ENCODE measurements around the gene CBX8. TPM values are rescaled to one million over a fixed set of nuclear protein-coding genes. Genes with fewer than 3 reads are reported as not detected.

Gene CBX8
- total and polyA plus RNA-seq, 7 donors, result 0.28 to 5.6 (median 1.8) TPM

DNA sequence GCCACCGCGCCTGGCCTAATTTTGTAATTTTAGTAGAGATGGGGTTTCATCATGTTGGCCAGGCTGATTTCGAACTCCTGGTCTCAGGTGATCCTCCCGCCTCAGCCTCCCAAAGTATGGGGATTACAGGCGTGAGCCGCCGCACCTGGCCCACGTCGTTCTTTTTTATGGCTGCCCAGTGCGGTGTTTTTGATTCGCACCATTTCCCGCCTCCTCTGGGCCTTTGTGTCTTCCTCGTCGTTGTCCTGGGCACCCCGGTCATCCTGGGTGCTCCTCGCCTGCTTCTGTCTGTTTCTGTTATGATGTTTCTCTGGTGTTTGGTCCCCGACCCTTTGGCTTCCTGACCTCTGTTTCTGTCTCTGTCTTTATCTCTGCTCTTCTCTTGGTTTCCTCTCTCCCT is 27.4 kb upstream of the CBX8 start:
- Histone ChIP-seq H3K4me3 (no peak overlapping the region), H3K4me1 (peaks cover 0 to 10% (median 3%) of the 10 kb centered on the region in 4 donors), H3K9me3 (no peaks in the 10 kb centered on the region), H3K27me3 (peaks cover 0 to 21% (median 0%) of the 10 kb centered on the region in 3 donors), H3K36me3 (no peaks in the 10 kb centered on the region), H3K27ac (no peak overlapping the region)
- no peak for TF ChIP-seq EP300 (IDR thresholded peaks at IDR 0.05)
- TF ChIP-seq, protein P1, sequence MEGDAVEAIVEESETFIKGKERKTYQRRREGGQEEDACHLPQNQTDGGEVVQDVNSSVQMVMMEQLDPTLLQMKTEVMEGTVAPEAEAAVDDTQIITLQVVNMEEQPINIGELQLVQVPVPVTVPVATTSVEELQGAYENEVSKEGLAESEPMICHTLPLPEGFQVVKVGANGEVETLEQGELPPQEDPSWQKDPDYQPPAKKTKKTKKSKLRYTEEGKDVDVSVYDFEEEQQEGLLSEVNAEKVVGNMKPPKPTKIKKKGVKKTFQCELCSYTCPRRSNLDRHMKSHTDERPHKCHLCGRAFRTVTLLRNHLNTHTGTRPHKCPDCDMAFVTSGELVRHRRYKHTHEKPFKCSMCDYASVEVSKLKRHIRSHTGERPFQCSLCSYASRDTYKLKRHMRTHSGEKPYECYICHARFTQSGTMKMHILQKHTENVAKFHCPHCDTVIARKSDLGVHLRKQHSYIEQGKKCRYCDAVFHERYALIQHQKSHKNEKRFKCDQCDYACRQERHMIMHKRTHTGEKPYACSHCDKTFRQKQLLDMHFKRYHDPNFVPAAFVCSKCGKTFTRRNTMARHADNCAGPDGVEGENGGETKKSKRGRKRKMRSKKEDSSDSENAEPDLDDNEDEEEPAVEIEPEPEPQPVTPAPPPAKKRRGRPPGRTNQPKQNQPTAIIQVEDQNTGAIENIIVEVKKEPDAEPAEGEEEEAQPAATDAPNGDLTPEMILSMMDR (IDR thresholded peaks at IDR 0.05), result no peak
- no peak for TF ChIP-seq POLR2A (IDR thresholded peaks at IDR 0.05)
- no peak for TF ChIP-seq POLR2AphosphoS5 (IDR thresholded peaks at IDR 0.05)
- no peak for DNase-seq
- intact Hi-C loops (cut with DNase I), result no loop called here
- WGBS, 2 donors, result 93 to 95% methylated on average over 17 of the region's 17 CpGs

DNA sequence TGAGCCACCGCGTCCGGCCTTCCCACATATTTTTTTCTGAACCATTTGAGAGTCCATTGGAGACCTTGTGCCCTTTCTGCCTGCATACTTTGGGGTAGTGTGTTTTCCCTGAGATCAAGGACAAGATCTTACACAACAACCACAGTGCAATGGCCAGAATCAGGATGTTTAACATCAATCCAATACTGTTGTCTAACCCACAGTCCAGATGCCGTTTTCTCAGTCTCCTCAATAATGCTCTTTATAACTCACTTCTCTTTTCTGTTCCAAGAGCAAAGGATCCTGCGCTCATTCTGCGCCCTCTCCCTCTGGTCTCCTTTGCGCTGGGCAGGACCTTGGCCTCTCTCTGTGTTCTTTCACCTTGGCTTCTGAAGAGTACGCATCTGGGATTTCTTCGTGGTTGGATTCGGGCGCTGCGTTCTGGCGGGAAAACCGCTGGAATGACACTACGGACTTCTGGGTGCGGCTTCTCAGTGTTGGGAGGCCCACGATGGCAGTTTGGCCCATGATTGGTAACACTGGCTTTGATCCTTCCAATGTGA is 25.8 kb upstream of the CBX8 start:
- Histone ChIP-seq H3K4me3 (no peak overlapping the region), H3K9me3 (no peaks in the 10 kb centered on the region), H3K36me3 (no peaks in the 10 kb centered on the region), H3K27ac (no peak overlapping the region), H3K4me1 (peaks cover 0 to 10% (median 3%) of the 10 kb centered on the region in 4 donors), H3K27me3 (peaks cover 0 to 21% (median 0%) of the 10 kb centered on the region in 3 donors)
- intact Hi-C loops (cut with DNase I), result no loop called here
- TF ChIP-seq POLR2A (IDR thresholded peaks at IDR 0.05), result no peak
- no peak for TF ChIP-seq POLR2AphosphoS5 (IDR thresholded peaks at IDR 0.05)
- TF ChIP-seq EP300 (IDR thresholded peaks at IDR 0.05), result no peak
- TF ChIP-seq, protein P1 (IDR thresholded peaks at IDR 0.05), result no peak
- DNase-seq, result no peak
- whole genome bisulfite sequencing, 2 donors, result 94 to 95% methylated on average over 17 of the region's 17 CpGs

DNA sequence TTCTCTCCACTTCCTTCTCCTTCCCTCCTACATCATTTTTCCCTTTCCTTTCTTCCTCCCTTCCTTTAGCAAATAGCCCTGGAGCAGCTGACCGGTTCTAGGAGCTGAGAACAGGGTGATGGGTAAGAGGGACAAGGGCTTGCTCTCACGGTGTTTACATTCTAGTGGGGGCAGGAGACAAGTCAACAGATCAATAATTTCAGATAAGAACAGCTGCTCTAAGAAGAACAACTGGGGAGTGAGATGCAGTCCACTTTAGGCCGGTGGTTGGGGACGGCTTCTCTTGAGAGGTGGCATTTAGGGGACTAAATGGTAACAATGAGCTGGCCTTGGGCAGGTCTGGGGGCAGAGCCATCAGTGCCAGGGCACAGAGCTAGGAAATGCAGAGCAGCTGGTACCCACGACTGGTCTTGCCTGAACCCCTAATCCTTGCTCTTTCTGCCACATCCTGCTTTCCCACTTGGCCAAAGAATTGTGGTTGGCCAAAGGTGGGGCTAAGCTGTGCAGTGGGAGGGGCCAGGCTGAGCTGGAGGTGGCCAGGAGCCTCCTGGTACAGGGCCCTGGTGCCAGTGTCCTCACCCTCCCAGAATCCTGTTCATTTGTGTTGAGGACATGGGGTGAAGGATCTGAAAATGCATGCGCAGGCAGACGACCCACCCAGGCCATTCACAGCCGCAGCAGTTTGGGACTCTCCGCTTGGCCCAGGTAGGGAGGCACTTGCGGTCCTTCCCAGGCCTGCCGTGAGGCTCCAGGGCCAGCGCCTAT is 24.6 kb upstream of the CBX8 start:
- Histone ChIP-seq H3K36me3 (no peaks in the 10 kb centered on the region), H3K4me3 (no peak overlapping the region), H3K4me1 (peaks cover 0 to 8% (median 3%) of the 10 kb centered on the region in 4 donors), H3K9me3 (no peaks in the 10 kb centered on the region), H3K27ac (no peak overlapping the region), H3K27me3 (peaks cover 0 to 20% (median 4%) of the 10 kb centered on the region in 3 donors)
- intact Hi-C loops (cut with DNase I), result no loop called here
- no peak for DNase-seq
- TF ChIP-seq POLR2AphosphoS5 (IDR thresholded peaks at IDR 0.05) (no peak), POLR2A (IDR thresholded peaks at IDR 0.05) (no peak), EP300 (IDR thresholded peaks at IDR 0.05) (no peak)
- TF ChIP-seq, protein P1 (IDR thresholded peaks at IDR 0.05), result no peak
- 88 to 91% methylated on average over 12 of the region's 12 CpGs for WGBS, 2 donors

DNA sequence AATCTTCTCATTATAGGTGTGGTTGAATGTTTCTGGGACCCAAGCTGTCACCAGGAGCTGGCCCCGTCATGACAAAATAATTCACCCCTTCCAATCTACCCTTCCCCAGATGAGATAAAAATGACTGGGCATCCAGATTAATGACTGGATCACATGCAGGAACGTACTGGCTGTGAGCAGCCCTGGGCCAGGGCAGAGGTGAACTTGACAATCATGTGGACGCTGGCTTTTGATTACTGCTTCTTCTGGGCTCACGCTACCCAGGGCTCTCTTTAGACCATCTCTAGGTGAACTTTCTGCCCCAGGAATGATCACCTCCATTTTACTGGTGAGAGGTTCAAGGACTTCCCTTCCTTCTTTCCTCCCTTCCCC is 24.1 kb upstream of the CBX8 start:
- DNase-seq, result no peak
- H3K27ac ChIP-seq, result no peak overlapping the region
- no peak for TF ChIP-seq POLR2A (IDR thresholded peaks at IDR 0.05)
- WGBS, 2 donors, result 93 to 95% methylated on average over 4 of the region's 4 CpGs
- intact Hi-C loops (cut with DNase I), result no loop called here
- H3K4me1 ChIP-seq, result peaks cover 0 to 2% (median 0%) of the 10 kb centered on the region in 4 donors
- H3K36me3 ChIP-seq, result no peaks in the 10 kb centered on the region
- no peak overlapping the region for H3K4me3 ChIP-seq
- H3K27me3 ChIP-seq, result peaks cover 2 to 20% (median 10%) of the 10 kb centered on the region in 3 donors
- H3K9me3 ChIP-seq, result no peaks in the 10 kb centered on the region

DNA sequence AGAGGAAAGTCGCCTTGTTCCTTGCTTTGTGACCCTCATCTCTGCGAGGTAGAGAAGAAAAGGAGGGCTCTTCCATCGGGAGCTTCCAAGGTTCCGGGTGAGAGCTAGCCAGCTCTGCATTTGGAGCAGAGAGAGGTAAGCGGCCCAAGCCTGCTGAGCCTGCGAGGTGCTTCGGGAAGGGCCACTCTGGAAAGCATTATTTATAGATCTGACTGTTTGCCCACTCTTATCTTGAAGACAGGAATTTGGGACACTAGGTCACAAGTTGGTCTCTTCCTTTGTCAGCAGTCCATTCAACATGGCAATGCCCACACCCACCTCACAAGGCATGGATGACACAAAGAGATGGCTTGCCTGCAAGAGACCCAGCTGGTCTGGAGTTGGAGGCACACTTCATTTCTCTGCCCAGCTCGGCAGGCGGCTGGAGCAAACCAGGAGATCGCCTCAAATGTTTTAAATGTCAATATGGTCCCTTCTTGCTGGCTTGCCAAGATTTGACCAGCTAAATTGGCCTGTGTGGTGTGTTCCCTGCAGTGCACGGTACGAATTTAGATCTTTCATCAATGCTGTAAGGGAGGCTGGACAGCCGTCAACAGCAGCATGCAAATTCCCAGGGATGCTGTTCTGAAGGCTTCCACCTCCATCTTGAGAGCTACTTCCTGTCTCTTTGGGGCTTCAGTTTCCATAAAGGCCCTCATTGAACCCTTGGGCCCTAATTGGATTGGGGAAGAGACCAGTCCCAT is 22.8 kb upstream of the CBX8 start:
- Histone ChIP-seq H3K4me1 (peaks cover 0 to 10% (median 9%) of the 10 kb centered on the region in 4 donors), H3K36me3 (no peaks in the 10 kb centered on the region), H3K4me3 (no peak overlapping the region), H3K27ac (no peak overlapping the region), H3K9me3 (no peaks in the 10 kb centered on the region), H3K27me3 (peaks cover 14 to 33% (median 23%) of the 10 kb centered on the region in 3 donors)
- TF ChIP-seq, protein P1 (IDR thresholded peaks at IDR 0.05), result no peak
- TF ChIP-seq EP300 (IDR thresholded peaks at IDR 0.05) (no peak), POLR2A (IDR thresholded peaks at IDR 0.05) (no peak), POLR2AphosphoS5 (IDR thresholded peaks at IDR 0.05) (no peak)
- WGBS, 2 donors, result 93% methylated on average over 13 of the region's 13 CpGs
- intact Hi-C loops (cut with DNase I), result no loop called here
- no peak for DNase-seq

All from sigmoid colon (tissue), 7 donors.